OCI-LY7 (cell line): ENCODE results near the gene C12orf60.

Experiments used
- EZH2phosphoT487 ChIP-seq: fragments of 200-600 bp; sonication (generic); IDR thresholded peaks from 2 replicates; pipeline ENCODE4 v1.6.1; 2018; ENCODE audit warnings: low read depth, borderline replicate concordance, mild to moderate bottlenecking, mixed run types, antibody characterized with exemption, low read length, moderate library complexity, mixed read lengths
- TF ChIP-seq, protein P1 (sequence below): fragments of 200-600 bp; sonication (generic); conservative IDR thresholded peaks from 2 replicates; pipeline ENCODE4 v1.5.1; 2014; ENCODE audit warnings: mild to moderate bottlenecking, antibody characterized with exemption, low read length, moderate library complexity, mixed read lengths

DNA sequence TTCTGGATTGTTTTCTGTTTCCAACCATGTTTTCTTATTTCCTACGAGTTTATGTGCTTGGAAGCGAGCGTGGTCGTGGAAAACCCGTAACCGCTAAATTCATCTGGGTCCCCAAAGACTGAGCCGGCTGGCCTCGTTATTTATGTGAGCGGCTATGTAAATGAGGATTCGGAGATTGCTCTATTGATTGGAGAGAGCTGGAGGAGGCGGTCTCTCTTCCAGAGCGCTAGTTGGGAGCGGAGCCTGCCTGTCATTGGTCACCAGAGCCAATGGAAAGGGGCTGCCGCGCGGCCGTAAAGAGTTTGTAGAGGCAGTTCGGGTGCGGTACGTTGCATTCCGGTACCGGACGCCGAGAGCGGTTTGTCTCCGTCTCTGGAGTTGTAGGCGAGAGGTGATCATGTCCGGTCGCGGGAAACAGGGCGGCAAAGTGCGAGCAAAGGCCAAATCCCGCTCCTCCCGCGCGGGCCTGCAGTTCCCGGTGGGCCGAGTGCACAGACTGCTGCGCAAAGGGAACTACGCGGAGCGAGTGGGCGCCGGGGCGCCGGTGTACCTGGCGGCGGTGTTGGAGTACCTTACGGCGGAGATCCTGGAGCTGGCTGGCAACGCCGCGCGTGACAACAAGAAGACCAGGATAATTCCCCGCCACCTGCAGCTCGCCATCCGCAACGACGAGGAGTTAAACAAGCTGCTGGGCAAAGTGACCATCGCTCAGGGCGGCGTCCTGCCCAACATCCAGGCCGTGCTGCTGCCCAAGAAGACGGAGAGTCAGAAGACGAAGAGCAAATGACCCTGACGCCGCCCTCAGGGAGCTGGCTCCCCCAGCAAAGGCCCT, 29.2 kb upstream of the C12orf60 start:
- TF ChIP-seq, protein P1, sequence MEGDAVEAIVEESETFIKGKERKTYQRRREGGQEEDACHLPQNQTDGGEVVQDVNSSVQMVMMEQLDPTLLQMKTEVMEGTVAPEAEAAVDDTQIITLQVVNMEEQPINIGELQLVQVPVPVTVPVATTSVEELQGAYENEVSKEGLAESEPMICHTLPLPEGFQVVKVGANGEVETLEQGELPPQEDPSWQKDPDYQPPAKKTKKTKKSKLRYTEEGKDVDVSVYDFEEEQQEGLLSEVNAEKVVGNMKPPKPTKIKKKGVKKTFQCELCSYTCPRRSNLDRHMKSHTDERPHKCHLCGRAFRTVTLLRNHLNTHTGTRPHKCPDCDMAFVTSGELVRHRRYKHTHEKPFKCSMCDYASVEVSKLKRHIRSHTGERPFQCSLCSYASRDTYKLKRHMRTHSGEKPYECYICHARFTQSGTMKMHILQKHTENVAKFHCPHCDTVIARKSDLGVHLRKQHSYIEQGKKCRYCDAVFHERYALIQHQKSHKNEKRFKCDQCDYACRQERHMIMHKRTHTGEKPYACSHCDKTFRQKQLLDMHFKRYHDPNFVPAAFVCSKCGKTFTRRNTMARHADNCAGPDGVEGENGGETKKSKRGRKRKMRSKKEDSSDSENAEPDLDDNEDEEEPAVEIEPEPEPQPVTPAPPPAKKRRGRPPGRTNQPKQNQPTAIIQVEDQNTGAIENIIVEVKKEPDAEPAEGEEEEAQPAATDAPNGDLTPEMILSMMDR = no peak
- no peak for TF ChIP-seq EZH2phosphoT487
